Panc1 (cell line): ENCODE results near the gene C11orf16. TPM values are rescaled to one million over a fixed set of nuclear protein-coding genes. Genes with fewer than 3 reads are reported as not detected.
"Not testable (repeated sequence)": the region's sequence is repeated elsewhere in the genome, so short reads cannot be mapped to it uniquely, and the experiment has no call there.

Experiments used
- ATAC-seq: fragments of 200-7000 bp; cut with Tn5 transposase; 2 replicates; pipeline ENCODE4 v1.9.1; 2020; ENCODE audit warnings: mild to moderate bottlenecking, moderate library complexity
- BruUV-seq: library from RNA; stranded (reverse); fragments of 400-500 nt; replicated peaks from 2 replicates; lab custom pipeline; 2021; lab: Mats Ljungman, UMichigan
- CTCF ChIA-PET: fragments of 300-600 bp; sonication (Branson Sonifier 250); formaldehyde crosslinking; loops from one replicate; lab custom pipeline; 2022; ENCODE audit warnings: antibody characterized with exemption; lab: Charles Lee
- POLR2A ChIA-PET: fragments of 300-600 bp; sonication (Branson Sonifier 250); formaldehyde crosslinking; loops from one replicate; lab custom pipeline; 2022; ENCODE audit warnings: antibody characterized with exemption; lab: Charles Lee
- DNase-seq: peaks from one replicate; pipeline ENCODE4 v3.0.0-alpha.2; 2010; ENCODE audit warnings: low read depth, low spot score
- H3K27ac ChIP-seq: 2 replicates; pipeline ENCODE4 v1.5.1; 2011; ENCODE audit warnings: mild to moderate bottlenecking, low read length, inconsistent platforms
- H3K27me3 ChIP-seq: fragments of 200-500 bp; sonication (Bioruptor generic); 2 replicates; pipeline ENCODE4 v1.6.0; 2014; ENCODE audit warnings: low read length, inconsistent platforms; ENCODE audit not compliant: control insufficient read depth, insufficient read depth
- H3K36me3 ChIP-seq: fragments of 200-500 bp; sonication (Bioruptor generic); 2 replicates; pipeline ENCODE4 v1.5.1; 2014; ENCODE audit warnings: inconsistent platforms, mild to moderate bottlenecking, low read length, moderate library complexity; ENCODE audit not compliant: control insufficient read depth, insufficient read depth
- H3K4me1 ChIP-seq: 2 replicates; pipeline ENCODE4 v1.5.1; 2011; ENCODE audit warnings: inconsistent platforms, mild to moderate bottlenecking, low read length, moderate library complexity; ENCODE audit not compliant: control insufficient read depth, insufficient read depth
- H3K4me3 ChIP-seq, 2 experiments: 2 replicates each; pipeline ENCODE4 v1.5.1; 2011 to 2012; ENCODE audit warnings: low read depth in 2 of 2, low read length in 2 of 2, mild to moderate bottlenecking in 2 of 2, inconsistent platforms in 1 of 2, moderate library complexity in 1 of 2
- H3K9me3 ChIP-seq: fragments of 200-500 bp; sonication (Bioruptor generic); 2 replicates; pipeline ENCODE4 v1.5.1; 2014; ENCODE audit warnings: low read depth, mild to moderate bottlenecking, inconsistent platforms, low read length, moderate library complexity; ENCODE audit not compliant: control insufficient read depth, insufficient read depth
- CTCF ChIP-seq: fragments of 450-650 bp; IDR thresholded peaks from 2 replicates; pipeline ENCODE4 v1.5.1; 2017; ENCODE audit warnings: mild to moderate bottlenecking
- POLR2AphosphoS5 ChIP-seq: IDR thresholded peaks from 2 replicates; pipeline ENCODE4 v1.6.1; 2012; ENCODE audit warnings: mild to moderate bottlenecking, low read depth, low read length, moderate library complexity
- REST ChIP-seq, 2 experiments: IDR thresholded peaks; 2 replicates each; pipeline ENCODE4 v1.6.1; 2011 to 2012; ENCODE audit warnings: low read depth in 2 of 2, control low read depth in 1 of 2, low read length in 1 of 2, mild to moderate bottlenecking in 1 of 2, moderate library complexity in 1 of 2; ENCODE audit not compliant: insufficient read depth in 1 of 2
- SIN3A ChIP-seq: IDR thresholded peaks from 2 replicates; pipeline ENCODE4 v1.6.1; 2012; ENCODE audit warnings: low read depth, mild to moderate bottlenecking, low read length, moderate library complexity, borderline replicate concordance; ENCODE audit not compliant: insufficient read depth
- TCF7L2 ChIP-seq: IDR thresholded peaks from 2 replicates; pipeline ENCODE4 v1.6.1; 2011; ENCODE audit warnings: mild to moderate bottlenecking, low read depth, low read length, inconsistent platforms
- in situ Hi-C: cut with HindIII; loops from 2 replicates; pipeline ENCODE4 v1.10.0; 2016; ENCODE audit warnings: low sequenced_read_pairs, low pct_unique_long_range_greater_than_20kb
- intact Hi-C: fragments of 100-400 bp; cut with micrococcal nuclease; formaldehyde crosslinking; loops from one replicate; pipeline ENCODE4 v1.10.0; 2022; ENCODE audit not compliant: unreplicated experiment
- total RNA-seq: library from RNA; stranded (reverse); gene quantifications from one replicate; pipeline ENCODE4 v1.2.1, GENCODE V29; 2021; ENCODE audit not compliant: unreplicated experiment

Gene C11orf16
- total RNA-seq, 1 experiment from 2014 or later = 0.15 TPM

GRCh38 chr11:8937659-8938058 lies 4.9 kb upstream of the C11orf16 start:
- ChIA-PET CTCF (no interaction called here), POLR2A (no interaction called here)
- no peak for DNase-seq
- Histone ChIP-seq H3K4me3 (no peak overlapping the region), H3K27ac (no peak overlapping the region), H3K36me3 (no peaks in the 10 kb centered on the region), H3K27me3 (no peaks in the 10 kb centered on the region; the same call in 1 of the 2 replicates), H3K4me1 (no peaks in the 10 kb centered on the region; the same call in 1 of the 2 replicates), H3K9me3 (no peaks in the 10 kb centered on the region)
- intact Hi-C loops = no loop called here
- TF ChIP-seq CTCF (no peak), POLR2AphosphoS5 (no peak), TCF7L2 (no peak), SIN3A (no peak), REST (IDR thresholded peaks at IDR 0.05; ENCODE audit: insufficient read depth in 1 of 2, low read depth in 2 of 2, low read length in 1 of 2) (no peak)
- in situ Hi-C loops = no loop called here
- BruUV-seq = no TSS peak
- ATAC-seq = no peak

- TF ChIP-seq POLR2AphosphoS5 (no peak), REST (IDR thresholded peaks at IDR 0.05; ENCODE audit: insufficient read depth in 1 of 2, low read depth in 2 of 2, low read length in 1 of 2) (no peak), TCF7L2 (no peak), SIN3A (no peak), CTCF (no peak)
- no peaks in the 10 kb centered on the region for H3K27me3 ChIP-seq
- POLR2A ChIA-PET = no interaction called here
- no peak overlapping the region for H3K27ac ChIP-seq
- H3K9me3 ChIP-seq = no peaks in the 10 kb centered on the region
- in situ Hi-C loops = no loop called here
- intact Hi-C loops = no loop called here
- no peak overlapping the region for H3K4me3 ChIP-seq
- CTCF ChIA-PET = no interaction called here
- H3K36me3 ChIP-seq = no peaks in the 10 kb centered on the region
- no peaks in the 10 kb centered on the region; the same call in 1 of the 2 replicates for H3K4me1 ChIP-seq
- no peak for DNase-seq
- no TSS peak for BruUV-seq
- no peak for ATAC-seq
These were observed 4.4 kb upstream of the C11orf16 start for GRCh38 chr11:8937159-8937558.

GRCh38 chr11:8935789-8936188 lies 3.0 kb upstream of the C11orf16 start:
- CTCF ChIA-PET, intact Hi-C loops, BruUV-seq, ATAC-seq, H3K27ac ChIP-seq, H3K4me1 ChIP-seq, H3K36me3 ChIP-seq, POLR2A ChIA-PET, H3K9me3 ChIP-seq, H3K4me3 ChIP-seq, in situ Hi-C loops, H3K27me3 ChIP-seq, DNase-seq: not testable (repeated sequence)
